ENCODE measurements around the gene FAF1. TPM values are rescaled to one million over a fixed set of nuclear protein-coding genes. Genes with fewer than 3 reads are reported as not detected.

Gene FAF1
- total and polyA plus RNA-seq, 2 of the 8 experiments (the other 6 are each of a cell fraction or from before 2014, with no cell fraction given): 10.8 to 65.9 TPM

DNA sequence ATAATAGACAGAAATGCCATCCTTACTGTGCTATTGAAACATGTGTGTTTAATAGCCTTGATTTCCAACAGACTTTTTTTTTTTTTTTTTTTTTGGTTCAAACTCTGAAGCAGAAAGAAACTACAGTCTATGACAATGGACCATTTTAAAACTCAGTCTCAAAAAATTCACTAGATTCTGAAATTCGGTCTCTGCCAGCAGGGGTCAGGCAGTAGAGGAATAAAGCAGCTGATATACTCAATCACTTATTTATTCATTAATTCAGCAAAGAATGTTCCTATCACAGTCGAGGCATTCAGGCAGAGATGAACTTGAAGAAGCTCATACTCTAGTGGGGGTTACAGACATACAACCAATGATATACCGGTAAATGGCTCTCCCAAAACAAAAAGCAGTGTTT lies 275.9 kb downstream of the FAF1 start:
- Histone ChIP-seq H4K8ac (ENCODE audit: extremely low read depth, insufficient read depth, low read length) (no peak overlapping the region), H3K36me3 (ENCODE audit: control insufficient read depth in 2 of 4, insufficient read depth in 4 of 4, low read length in 3 of 4) (no peaks in the 10 kb centered on the region), H2BK15ac (ENCODE audit: low read length) (no peak overlapping the region), H3K4me3 (ENCODE audit: extremely low read depth in 1 of 4, insufficient read depth in 2 of 4, low read depth in 3 of 4, low read length in 4 of 4) (no peak overlapping the region), H3K4me1 (replicated peaks in 1 of 4; ENCODE audit: control insufficient read depth in 3 of 4, insufficient read depth in 4 of 4, low read length in 3 of 4) (no peaks in the 10 kb centered on the region), H4K5ac (ENCODE audit: insufficient read length, low read depth, low read length) (no peak overlapping the region), H3K9me3 (ENCODE audit: insufficient read depth in 2 of 2, low read depth in 1 of 2, low read length in 1 of 2) (no peaks in the 10 kb centered on the region), H4K91ac (replicated peaks; ENCODE audit: insufficient read length, low read length) (no peak overlapping the region), H3K23ac (ENCODE audit: insufficient read length) (no peak overlapping the region), H2AFZ (ENCODE audit: low read length) (no peak overlapping the region), H2BK12ac (ENCODE audit: low read depth, low read length) (no peak overlapping the region), H3K9ac (replicated peaks in 1 of 4; ENCODE audit: extremely low read depth in 1 of 4, low read depth in 3 of 4, low read length in 3 of 4) (no peak overlapping the region), H2BK20ac (ENCODE audit: low read length) (no peak overlapping the region), H4K20me1 (replicated peaks in 1 of 2; ENCODE audit: control insufficient read depth in 1 of 2, insufficient read depth in 2 of 2, low read length in 2 of 2) (no peaks in the 10 kb centered on the region), H3K14ac (ENCODE audit: insufficient read length) (no peak overlapping the region), H2AK5ac (ENCODE audit: low read depth, low read length) (no peak overlapping the region), H3K4ac (replicated peaks; ENCODE audit: insufficient read length, low read depth, low read length) (no peak overlapping the region), H3K79me1 (ENCODE audit: low read depth, low read length) (no peaks in the 10 kb centered on the region), H3K56ac (replicated peaks; ENCODE audit: insufficient read length, low read depth, low read length) (no peak overlapping the region), H3K27me3 (replicated peaks in 1 of 4; ENCODE audit: control insufficient read depth in 3 of 4, extremely low read depth in 1 of 4, insufficient read depth in 3 of 4, low read length in 3 of 4) (no peaks in the 10 kb centered on the region), H3K23me2 (ENCODE audit: low read depth, low read length) (no peaks in the 10 kb centered on the region), H3K79me2 (ENCODE audit: control insufficient read depth in 1 of 2, insufficient read depth in 2 of 2, low read length in 2 of 2) (no peaks in the 10 kb centered on the region), H3K4me2 (ENCODE audit: insufficient read depth in 1 of 2, low read depth in 2 of 2, low read length in 2 of 2) (no peak overlapping the region), H2BK120ac (replicated peaks; ENCODE audit: low read depth, low read length) (no peak overlapping the region), H3K27ac (ENCODE audit: low read depth, low read length) (no peak overlapping the region), H3K18ac (ENCODE audit: extremely low read depth, low read length) (no peak overlapping the region), H2BK5ac (ENCODE audit: low read depth, low read length) (no peak overlapping the region)
- no peak for FAIRE-seq
- WGBS, 2 experiments (ENCODE audit: extremely low coverage in 1 of 2, insufficient coverage in 1 of 2, insufficient read length in 1 of 2, insufficient replicate concordance in 2 of 2, low coverage in 1 of 2, low lambda C conversion rate in 2 of 2, missing lambda C conversion rate in 1 of 2): 93% methylated on average over 3 of the region's 3 CpGs; no CpG with 5 or more reads in 1 of the 2 experiments
- DNase-seq (ENCODE audit: low read depth in 1 of 2, low spot score in 2 of 2): no peak
- CTCF ChIA-PET (ENCODE audit: partially characterized antibody): interaction anchor here (0.6 to 2.5 kb wide), 7 partner anchors 12 to 609 kb away, joined by 3 to 8 read pairs (median 3); no protein-coding TSS in a partner anchor
- POLR2A ChIA-PET (ENCODE audit: partially characterized antibody): no interaction called here
- no peak for TF ChIP-seq CBX8 (IDR thresholded peaks at IDR 0.05; ENCODE audit: borderline replicate concordance, low read depth, low read length)
- TF ChIP-seq NANOG (IDR thresholded peaks at IDR 0.05; ENCODE audit: insufficient read depth, low read depth, low read length, poor library complexity, severe bottlenecking): no peak
- TF ChIP-seq, protein P1, sequence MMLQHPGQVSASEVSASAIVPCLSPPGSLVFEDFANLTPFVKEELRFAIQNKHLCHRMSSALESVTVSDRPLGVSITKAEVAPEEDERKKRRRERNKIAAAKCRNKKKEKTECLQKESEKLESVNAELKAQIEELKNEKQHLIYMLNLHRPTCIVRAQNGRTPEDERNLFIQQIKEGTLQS (IDR thresholded peaks at IDR 0.05; ENCODE audit: insufficient read depth, low read depth, low read length): no peak
- no peak for TF ChIP-seq TCF12 (IDR thresholded peaks at IDR 0.05; ENCODE audit: low read depth, low read length)
- no peak for TF ChIP-seq ZNF274 (IDR thresholded peaks at IDR 0.05; ENCODE audit: borderline replicate concordance, extremely low read depth, low read length)
- TF ChIP-seq SP4 (IDR thresholded peaks at IDR 0.05; ENCODE audit: low read length): no peak
- TF ChIP-seq CTCF (IDR thresholded peaks at IDR 0.05; ENCODE audit: control extremely low read depth in 1 of 3, insufficient read depth in 1 of 3, low read depth in 1 of 3, low read length in 3 of 3): no peak
- TF ChIP-seq HDAC2 (IDR thresholded peaks at IDR 0.05; ENCODE audit: borderline replicate concordance in 1 of 2, low read depth in 2 of 2, low read length in 2 of 2): no peak
- no peak for TF ChIP-seq SIX5 (IDR thresholded peaks at IDR 0.05; ENCODE audit: low read depth, low read length)
- no peak for TF ChIP-seq HDAC6 (IDR thresholded peaks at IDR 0.05; ENCODE audit: low read depth, low read length)
- TF ChIP-seq TAF7 (optimal IDR thresholded peaks at IDR 0.05; ENCODE audit: borderline replicate concordance, low read depth, low read length): no peak

All from H1 (cell line).